CD14-positive monocyte (primary cell): ENCODE results near the gene CHST15. TPM values are rescaled to one million over a fixed set of nuclear protein-coding genes. Genes with fewer than 3 reads are reported as not detected.

Source experiments
- DNase-seq, 3 donors: peaks; one replicate each; pipeline ENCODE4 v3.0.0-alpha.2; 2011 to 2022
- H2AFZ ChIP-seq: 2 replicates; pipeline ENCODE4 v1.6.0; 2012; ENCODE audit warnings: mild to moderate bottlenecking, low read depth, low read length, inconsistent platforms; ENCODE audit not compliant: insufficient read depth, poor library complexity, severe bottlenecking
- H3K27ac ChIP-seq, 2 donors: 1 replicate in 1 of 2; 2 replicates in 1 of 2; pipeline ENCODE4 v1.5.1; 2012 to 2013; ENCODE audit warnings: low read length in 2 of 2, control low read depth in 1 of 2, inconsistent platforms in 1 of 2, low read depth in 1 of 2, mild to moderate bottlenecking in 1 of 2
- H3K27me3 ChIP-seq, 2 donors: one replicate each; pipeline versions ENCODE4 v1.6.0 to v1.6.1; 2011 to 2013; ENCODE audit warnings: low read length in 2 of 2; ENCODE audit not compliant: control insufficient read depth in 2 of 2, insufficient read depth in 2 of 2
- H3K36me3 ChIP-seq, 2 donors: replicated peaks in 1 of 2; 1 replicate in 1 of 2; 2 replicates in 1 of 2; pipeline versions ENCODE4 v1.5.1 to v1.6.1; 2012 to 2013; ENCODE audit warnings: low read length in 2 of 2, control low read depth in 1 of 2, inconsistent platforms in 1 of 2, mild to moderate bottlenecking in 1 of 2; ENCODE audit not compliant: insufficient read depth in 2 of 2, control insufficient read depth in 1 of 2
- H3K4me1 ChIP-seq, 2 donors: 1 replicate in 1 of 2; 2 replicates in 1 of 2; pipeline versions ENCODE4 v1.5.1 to v1.6.1; 2012 to 2013; ENCODE audit warnings: low read length in 2 of 2, control low read depth in 1 of 2, inconsistent platforms in 1 of 2, mild to moderate bottlenecking in 1 of 2, moderate library complexity in 1 of 2; ENCODE audit not compliant: insufficient read depth in 2 of 2, control insufficient read depth in 1 of 2
- H3K4me2 ChIP-seq: replicated peaks from 2 replicates; pipeline ENCODE3; 2012; ENCODE audit warnings: low read length, moderate library complexity, mild to moderate bottlenecking; ENCODE audit not compliant: poor library complexity, severe bottlenecking; ENCODE audit errors: extremely low read depth
- H3K4me3 ChIP-seq, 3 experiments: fragments of 200-600 bp in 1 of 3; sonication (generic) in 1 of 3; replicated peaks in 1 of 3; 1 replicate in 2 of 3; 2 replicates in 1 of 3; pipeline ENCODE4 v1.5.1; 2011 to 2013; ENCODE audit warnings: low read length in 3 of 3, mild to moderate bottlenecking in 3 of 3, control low read depth in 2 of 3, low read depth in 2 of 3, inconsistent platforms in 1 of 3, moderate library complexity in 1 of 3
- H3K79me2 ChIP-seq: 2 replicates; pipeline ENCODE4 v1.6.0; 2012; ENCODE audit warnings: mild to moderate bottlenecking, control low read depth, inconsistent platforms, low read length, moderate library complexity; ENCODE audit not compliant: insufficient read depth
- H3K9ac ChIP-seq: 2 replicates; pipeline ENCODE4 v1.6.0; 2017; ENCODE audit warnings: low read length, mild to moderate bottlenecking; ENCODE audit not compliant: insufficient read depth, poor library complexity, severe bottlenecking
- H3K9me3 ChIP-seq, 2 donors: replicated peaks in 1 of 2; 1 replicate in 1 of 2; 2 replicates in 1 of 2; pipeline versions ENCODE4 v1.5.1 to v1.6.1; 2012 to 2013; ENCODE audit warnings: low read length in 2 of 2, control low read depth in 1 of 2; ENCODE audit not compliant: control insufficient read depth in 1 of 2, insufficient read depth in 1 of 2
- H4K20me1 ChIP-seq: 2 replicates; pipeline ENCODE4 v1.6.0; 2012; ENCODE audit warnings: mild to moderate bottlenecking, low read length, control low read depth, moderate library complexity; ENCODE audit not compliant: insufficient read depth
- H3K27ac Mint-ChIP-seq, 7 donors: one replicate each; pipeline ENCODE4 v1.8.0; 2020; ENCODE audit warnings: mild to moderate bottlenecking in 7 of 7, mixed read lengths in 7 of 7, moderate library complexity in 6 of 7, inconsistent platforms in 2 of 7
- H3K27me3 Mint-ChIP-seq, 3 donors: one replicate each; pipeline ENCODE4 v1.8.0; 2021 to 2022; ENCODE audit warnings: low read depth in 3 of 3, mild to moderate bottlenecking in 3 of 3, mixed read lengths in 3 of 3, moderate library complexity in 3 of 3, inconsistent platforms in 1 of 3
- H3K36me3 Mint-ChIP-seq, 2 donors: one replicate each; pipeline ENCODE4 v1.8.0; 2020; ENCODE audit warnings: mixed read lengths in 2 of 2, inconsistent platforms in 1 of 2, mild to moderate bottlenecking in 1 of 2
- H3K4me1 Mint-ChIP-seq: one replicate; pipeline ENCODE4 v1.8.0; 2020; ENCODE audit warnings: mild to moderate bottlenecking, mixed read lengths
- H3K4me3 Mint-ChIP-seq, 2 donors: one replicate each; pipeline ENCODE4 v1.8.0; 2020; ENCODE audit warnings: mild to moderate bottlenecking in 2 of 2, mixed read lengths in 2 of 2, moderate library complexity in 1 of 2
- H3K9me3 Mint-ChIP-seq, 7 donors: one replicate each; pipeline ENCODE4 v1.8.0; 2020 to 2022; ENCODE audit warnings: mixed read lengths in 7 of 7, mild to moderate bottlenecking in 6 of 7, moderate library complexity in 6 of 7, inconsistent platforms in 2 of 7
- WGBS: methylation state at CpG from one replicate; pipeline ENCODE4 v1.1.5; 2013; ENCODE audit warnings: missing lambda C conversion rate; ENCODE audit not compliant: insufficient coverage; 5-methylcytosine and 5-hydroxymethylcytosine counted together
- intact Hi-C, 2 donors: fragments of 100-400 bp; cut with micrococcal nuclease; formaldehyde crosslinking; loops; one replicate each; pipeline versions ENCODE4 v1.15.0 to v1.15.1; 2023
- polyA plus RNA-seq, 3 donors: library from polyadenylated mRNA; depleted of rRNA in 1 of 3; unstranded in 2 of 3; stranded (reverse) in 1 of 3; fragments of 300-500 nt in 2 of 3; fragments of >200 nt in 1 of 3; fragmentation: Illumina TruSeq in 2 of 3; gene quantifications; 1 replicate in 2 of 3; 2 replicates in 1 of 3; pipeline ENCODE4 v1.2.3, GENCODE V29; 2012 to 2021
- TF ChIP-seq, protein P1 (sequence below): fragments of 200-600 bp; IDR thresholded peaks from one replicate; pipeline ENCODE4 v1.8.0; 2022; ENCODE audit warnings: antibody characterized with exemption, mild to moderate bottlenecking

Gene CHST15
- polyA plus RNA-seq, 3 donors = 54.4 to 106 (median 87.5) TPM

DNA sequence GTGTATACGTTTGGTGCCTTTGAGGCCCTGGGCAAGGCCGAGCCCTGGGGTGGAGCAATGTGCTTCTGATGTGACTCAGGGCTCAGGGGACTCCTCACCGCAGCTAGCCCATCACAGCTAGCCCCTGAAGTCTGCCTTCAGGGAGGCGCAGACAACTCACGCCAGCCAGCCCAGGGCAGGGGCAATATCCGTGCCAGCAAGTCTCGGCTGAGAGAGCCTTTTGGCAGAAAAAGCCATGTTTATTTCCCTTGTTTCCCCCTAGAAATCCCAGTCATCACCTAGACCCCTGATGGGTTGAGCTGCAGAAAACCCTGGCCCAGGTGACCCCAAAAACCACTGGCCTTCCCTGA is 90.4 kb downstream of the CHST15 start:
- intact Hi-C loops = no loop called here

DNA sequence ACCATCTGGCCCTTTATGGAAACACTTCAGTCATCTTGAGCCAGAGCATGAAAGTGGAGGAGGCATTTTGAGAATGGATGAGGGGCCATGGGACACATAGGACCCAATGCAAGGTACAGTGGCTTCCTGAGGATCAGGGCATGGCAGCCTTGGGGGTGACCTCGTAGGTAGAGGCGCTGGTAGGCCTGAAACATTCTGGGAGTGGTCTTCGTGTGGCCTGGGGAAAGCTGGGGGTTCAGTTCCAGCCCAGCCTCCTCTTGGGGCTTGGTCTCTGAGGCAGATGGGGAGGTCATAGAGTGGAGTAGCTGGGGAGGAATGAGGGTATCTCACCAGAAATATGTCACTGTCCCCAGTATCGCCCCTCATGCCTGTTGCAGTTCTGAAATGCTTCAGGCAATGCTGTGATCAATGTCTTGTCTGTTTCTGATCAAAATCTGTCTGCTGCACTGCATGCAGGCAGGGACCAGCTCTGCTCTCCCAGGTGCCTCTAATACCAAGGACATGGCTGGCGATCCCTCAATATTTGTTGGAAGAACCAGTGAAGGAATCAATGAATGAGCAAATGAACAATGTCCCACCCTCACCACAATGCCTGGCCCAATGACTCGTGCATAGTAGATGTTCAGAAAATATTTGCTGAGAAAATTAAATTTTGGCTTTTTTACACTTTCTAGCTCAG is 90.9 kb downstream of the CHST15 start:
- peaks cover 42 to 52% of the 10 kb centered on the region in 2 donors for H3K4me1 ChIP-seq
- Mint-ChIP-seq H3K4me3 (no peak overlapping the region), H3K36me3 (peaks cover 79% of the 10 kb centered on the region in 2 donors), H3K27me3 (peaks cover 10 to 33% (median 30%) of the 10 kb centered on the region in 3 donors), H3K9me3 (peaks cover 0 to 4% (median 2%) of the 10 kb centered on the region in 7 donors), H3K27ac (peak overlapping the region in 6 of 7 donors; percentile 22 to 100 (median 62)), H3K4me1 (peaks cover 51% of the 10 kb centered on the region)
- no peaks in the 10 kb centered on the region for H3K9me3 ChIP-seq
- no peak overlapping the region for H3K4me2 ChIP-seq
- H3K9ac ChIP-seq = no peak overlapping the region
- H3K27me3 ChIP-seq = peaks cover 0 to 6% of the 10 kb centered on the region in 2 donors
- H3K79me2 ChIP-seq = no peaks in the 10 kb centered on the region
- peaks cover 18 to 53% of the 10 kb centered on the region in 2 donors for H3K36me3 ChIP-seq
- intact Hi-C loops = no loop called here
- no peak overlapping the region for H3K27ac ChIP-seq
- H3K4me3 ChIP-seq = no peak overlapping the region
- DNase-seq = no peak
- H4K20me1 ChIP-seq = peaks cover 39% of the 10 kb centered on the region
- WGBS = 83% methylated on average over 4 of the region's 6 CpGs
- no peak overlapping the region for H2AFZ ChIP-seq
- TF ChIP-seq, protein P1, sequence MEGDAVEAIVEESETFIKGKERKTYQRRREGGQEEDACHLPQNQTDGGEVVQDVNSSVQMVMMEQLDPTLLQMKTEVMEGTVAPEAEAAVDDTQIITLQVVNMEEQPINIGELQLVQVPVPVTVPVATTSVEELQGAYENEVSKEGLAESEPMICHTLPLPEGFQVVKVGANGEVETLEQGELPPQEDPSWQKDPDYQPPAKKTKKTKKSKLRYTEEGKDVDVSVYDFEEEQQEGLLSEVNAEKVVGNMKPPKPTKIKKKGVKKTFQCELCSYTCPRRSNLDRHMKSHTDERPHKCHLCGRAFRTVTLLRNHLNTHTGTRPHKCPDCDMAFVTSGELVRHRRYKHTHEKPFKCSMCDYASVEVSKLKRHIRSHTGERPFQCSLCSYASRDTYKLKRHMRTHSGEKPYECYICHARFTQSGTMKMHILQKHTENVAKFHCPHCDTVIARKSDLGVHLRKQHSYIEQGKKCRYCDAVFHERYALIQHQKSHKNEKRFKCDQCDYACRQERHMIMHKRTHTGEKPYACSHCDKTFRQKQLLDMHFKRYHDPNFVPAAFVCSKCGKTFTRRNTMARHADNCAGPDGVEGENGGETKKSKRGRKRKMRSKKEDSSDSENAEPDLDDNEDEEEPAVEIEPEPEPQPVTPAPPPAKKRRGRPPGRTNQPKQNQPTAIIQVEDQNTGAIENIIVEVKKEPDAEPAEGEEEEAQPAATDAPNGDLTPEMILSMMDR = no peak

More for the DNA sequence above, 90.4 kb downstream of the CHST15 start:
- H3K4me3 Mint-ChIP-seq = no peak overlapping the region
- Histone ChIP-seq H3K9me3 (no peaks in the 10 kb centered on the region), H3K27me3 (peaks cover 0 to 6% of the 10 kb centered on the region in 2 donors), H2AFZ (no peak overlapping the region), H3K79me2 (no peaks in the 10 kb centered on the region), H3K27ac (no peak overlapping the region), H3K36me3 (peaks cover 23 to 58% of the 10 kb centered on the region in 2 donors), H3K4me2 (no peak overlapping the region), H4K20me1 (peaks cover 44% of the 10 kb centered on the region), H3K9ac (no peak overlapping the region), H3K4me3 (no peak overlapping the region), H3K4me1 (peaks cover 36 to 46% of the 10 kb centered on the region in 2 donors)
- TF ChIP-seq, protein P1 = no peak
- 96% methylated on average over 7 of the region's 7 CpGs for WGBS
- peaks cover 10 to 35% (median 34%) of the 10 kb centered on the region in 3 donors for H3K27me3 Mint-ChIP-seq
- peaks cover 46% of the 10 kb centered on the region for H3K4me1 Mint-ChIP-seq
- peaks cover 0 to 4% (median 2%) of the 10 kb centered on the region in 7 donors for H3K9me3 Mint-ChIP-seq
- no peak for DNase-seq
- H3K36me3 Mint-ChIP-seq = peaks cover 84% of the 10 kb centered on the region in 2 donors
- H3K27ac Mint-ChIP-seq = no peak overlapping the region
